Measurements from ENCODE around the gene NKD1.

The NKD1 gene

GRCh38 chr16:50634090-50634489 is 85.9 kb downstream of the NKD1 start:
- no peak for DNase-seq

DNA sequence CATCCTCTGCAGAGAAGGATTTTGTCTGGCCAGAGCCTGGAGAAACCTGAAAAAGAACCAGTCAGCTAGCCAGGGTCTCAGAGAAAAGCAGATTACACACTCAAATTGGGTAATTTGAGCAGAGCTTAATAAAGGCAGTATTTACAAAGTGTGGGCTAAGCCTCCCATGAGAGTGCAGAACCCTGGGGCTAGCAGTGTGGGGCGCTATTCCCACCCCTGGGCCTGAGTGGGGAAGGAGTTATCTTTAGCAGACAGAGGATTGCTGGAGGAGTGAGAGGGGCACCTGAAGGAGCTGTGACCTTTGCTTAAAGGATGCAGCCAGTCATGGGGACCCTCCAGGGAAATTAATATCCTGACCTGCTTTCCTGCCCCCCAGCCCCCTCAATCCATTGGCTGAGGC is 86.8 kb downstream of the NKD1 start:
- no peak for DNase-seq

DNA sequence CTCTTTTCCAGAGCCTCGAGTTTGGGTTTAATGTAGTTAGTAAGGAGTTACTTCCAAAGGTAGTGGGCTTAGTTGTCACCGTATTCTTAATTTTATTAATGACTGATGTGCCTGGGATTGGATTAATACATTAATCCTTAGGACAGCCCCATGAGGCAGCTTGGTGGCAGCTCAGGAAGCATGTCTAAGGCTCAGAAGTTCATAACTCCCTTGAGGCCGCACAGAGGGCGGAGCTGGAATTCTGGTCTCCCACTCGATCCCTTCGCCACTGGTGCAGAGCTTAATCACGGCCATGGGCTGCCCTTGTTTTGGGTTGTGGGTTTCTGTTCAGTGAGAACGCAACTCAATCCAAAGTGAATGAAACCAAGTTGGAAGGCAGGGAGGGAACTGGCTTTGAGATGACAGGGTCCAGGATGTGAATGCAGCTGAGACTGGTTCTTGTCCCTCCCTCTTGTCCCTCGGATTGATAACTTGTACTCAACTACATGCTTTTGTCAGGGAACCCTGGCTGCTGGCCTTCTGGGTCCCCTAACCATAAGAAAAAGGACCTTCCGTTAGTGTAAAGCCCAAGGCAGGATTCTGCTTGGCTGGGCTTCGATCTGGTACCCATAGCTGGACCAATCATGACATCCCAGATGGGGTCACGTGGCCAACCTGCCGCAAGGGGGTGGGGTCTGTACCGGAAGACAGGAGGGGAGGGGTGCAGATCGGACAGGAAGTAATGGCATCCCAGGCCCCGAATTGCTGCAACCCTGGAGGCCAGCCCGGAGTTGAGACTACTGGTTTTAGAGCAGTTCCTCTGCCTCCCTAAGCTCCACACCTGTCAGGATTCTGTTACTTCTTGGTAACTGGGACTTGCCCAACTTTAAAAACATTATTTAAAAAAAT is 87.6 kb downstream of the NKD1 start:
- no peak for DNase-seq

DNA sequence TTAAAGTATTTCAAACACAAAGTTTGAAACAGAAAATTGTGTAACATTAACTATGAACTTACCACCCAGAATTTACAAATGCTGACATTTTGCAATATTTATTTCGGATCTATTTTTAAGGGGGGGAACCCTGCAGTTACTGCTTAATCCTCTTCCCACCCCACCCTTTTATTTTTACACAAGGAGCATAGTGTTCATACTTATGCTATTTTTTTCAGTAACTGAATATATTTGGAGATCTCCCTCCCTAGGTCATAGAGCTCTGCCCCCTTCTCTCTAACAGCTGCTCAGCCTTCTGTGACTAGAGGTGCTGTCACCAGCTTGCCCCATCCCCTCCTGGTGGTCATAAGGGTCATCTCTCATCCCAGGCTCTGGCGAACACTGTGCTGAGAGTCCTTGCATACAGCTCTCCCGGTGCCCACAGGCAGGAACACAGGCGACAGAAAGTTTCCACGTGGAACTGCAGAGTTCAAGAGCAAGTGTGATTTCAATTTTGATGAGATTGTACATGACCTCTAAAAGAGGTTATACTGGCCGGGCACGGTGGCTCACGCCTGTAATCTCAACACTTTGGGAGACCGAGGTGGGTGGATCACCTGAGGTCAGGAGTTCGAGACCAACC is 88.7 kb downstream of the NKD1 start:
- no peak for DNase-seq

DNA sequence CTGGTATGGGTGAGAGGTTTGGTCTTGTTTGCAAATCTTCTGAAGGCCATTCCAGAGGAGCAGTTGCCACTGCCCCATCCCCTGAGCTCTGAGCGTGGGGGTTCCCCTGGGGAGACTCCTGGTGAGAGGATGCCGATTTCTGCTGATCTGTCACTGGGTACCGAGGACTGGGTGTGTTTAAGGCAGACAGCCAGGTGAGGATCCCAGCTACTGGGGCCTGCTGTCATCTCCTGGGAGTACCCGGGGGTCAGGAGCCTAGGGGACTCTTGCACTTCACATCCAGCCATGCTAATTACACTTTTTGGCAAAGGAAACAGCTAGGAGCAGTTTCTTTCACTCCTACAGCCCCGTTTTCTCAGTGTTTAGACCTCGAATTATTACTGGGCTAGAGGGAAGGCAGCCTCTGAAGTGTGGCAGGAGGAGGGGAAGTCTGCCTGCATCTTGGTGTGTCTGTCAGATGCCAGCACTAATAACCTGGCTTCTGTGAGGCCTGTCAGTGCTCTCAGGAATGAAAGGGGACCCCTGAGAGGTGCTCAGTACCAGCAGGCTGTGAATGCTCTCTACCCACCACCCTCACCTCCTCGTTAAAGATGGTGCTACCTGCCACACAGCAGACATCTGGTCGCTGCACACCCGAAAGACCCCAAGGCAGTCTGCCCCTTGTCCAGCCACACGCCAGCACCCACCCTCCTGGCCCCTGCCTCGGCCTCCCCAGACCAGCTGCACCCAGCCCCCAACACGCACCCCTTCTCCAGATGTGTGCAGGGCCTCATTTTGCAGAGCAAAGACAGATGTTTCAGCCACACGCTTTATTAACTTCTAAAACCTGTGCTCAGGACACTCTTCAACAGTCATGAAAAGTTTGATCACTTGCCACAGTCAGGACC is 89.8 kb downstream of the NKD1 start:
- no peak for DNase-seq

GRCh38 chr16:50638816-50639670 is 90.8 kb downstream of the NKD1 start:
- no peak for DNase-seq

GRCh38 chr16:50640391-50640790 is 92.2 kb downstream of the NKD1 start:
- no peak for DNase-seq

GRCh38 chr16:50640919-50641817 is 93.0 kb downstream of the NKD1 start:
- no peak for DNase-seq

DNA sequence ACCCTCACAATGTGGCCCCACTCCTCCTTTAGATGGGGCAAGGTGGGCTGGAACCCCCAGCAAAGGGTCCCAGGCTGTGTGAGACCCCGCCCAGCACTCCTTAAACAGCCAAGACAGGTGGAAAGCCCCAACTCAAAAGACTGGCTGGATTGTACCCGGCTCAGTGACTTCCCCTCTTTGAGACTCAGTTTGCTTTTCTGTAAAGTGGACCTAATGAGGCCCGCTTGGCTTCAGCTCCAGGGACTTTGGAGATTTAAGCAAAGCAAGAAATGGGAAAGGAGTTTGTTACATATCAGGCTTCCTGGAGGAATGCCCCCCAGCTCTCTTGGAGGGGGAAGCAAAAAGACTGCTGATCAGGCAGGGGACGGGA is 93.6 kb downstream of the NKD1 start:
- no peak for DNase-seq

- no peak for DNase-seq
Measured at GRCh38 chr16:50642349-50642748, 94.2 kb downstream of the NKD1 start.

DNA sequence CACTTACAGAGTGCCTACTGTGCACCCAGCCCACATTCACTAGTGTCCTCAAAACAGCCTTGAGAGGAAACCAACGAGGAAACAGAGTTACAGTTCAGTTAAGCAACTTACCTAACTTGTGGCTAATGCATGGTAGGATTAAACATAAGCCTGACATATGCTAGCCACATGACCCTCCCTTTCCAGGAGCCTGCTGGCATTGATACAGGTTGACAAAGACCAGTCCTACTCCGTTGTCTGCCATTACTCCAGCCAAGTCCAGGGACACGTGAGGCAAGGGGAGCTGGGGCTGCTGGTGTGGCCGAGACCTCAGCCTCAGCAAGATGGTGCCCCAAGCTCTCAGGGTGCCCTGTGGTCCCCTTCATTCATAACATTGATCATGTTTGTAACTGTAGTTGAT is 95.0 kb downstream of the NKD1 start:
- no peak for DNase-seq

GRCh38 chr16:50644245-50644644 is 96.0 kb downstream of the NKD1 start:
- no peak for DNase-seq

DNA sequence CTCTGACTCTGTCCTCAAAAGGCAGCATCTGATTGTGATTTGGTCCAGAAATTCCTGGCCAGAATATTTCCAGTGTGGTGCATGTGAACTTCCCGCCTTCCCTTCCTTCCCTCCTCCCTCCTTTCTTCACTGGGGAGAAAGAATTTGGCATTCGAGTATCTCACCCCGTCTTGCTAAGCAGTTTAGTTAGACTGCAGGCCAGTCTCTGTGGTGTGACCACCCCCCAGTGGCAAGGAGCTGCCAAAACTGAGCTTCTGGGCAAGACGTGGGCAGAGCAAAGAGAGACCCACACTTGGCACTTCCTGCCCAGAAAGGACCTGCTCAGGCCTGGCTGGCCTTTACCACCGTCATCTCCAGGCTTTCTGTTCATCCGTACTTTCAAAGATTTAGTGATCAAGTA is 96.5 kb downstream of the NKD1 start:
- no peak for DNase-seq

- no peak for DNase-seq
Measured at GRCh38 chr16:50645563-50646220, 97.5 kb downstream of the NKD1 start.

GRCh38 chr16:50646345-50646744 is 98.1 kb downstream of the NKD1 start:
- no peak for DNase-seq

DNA sequence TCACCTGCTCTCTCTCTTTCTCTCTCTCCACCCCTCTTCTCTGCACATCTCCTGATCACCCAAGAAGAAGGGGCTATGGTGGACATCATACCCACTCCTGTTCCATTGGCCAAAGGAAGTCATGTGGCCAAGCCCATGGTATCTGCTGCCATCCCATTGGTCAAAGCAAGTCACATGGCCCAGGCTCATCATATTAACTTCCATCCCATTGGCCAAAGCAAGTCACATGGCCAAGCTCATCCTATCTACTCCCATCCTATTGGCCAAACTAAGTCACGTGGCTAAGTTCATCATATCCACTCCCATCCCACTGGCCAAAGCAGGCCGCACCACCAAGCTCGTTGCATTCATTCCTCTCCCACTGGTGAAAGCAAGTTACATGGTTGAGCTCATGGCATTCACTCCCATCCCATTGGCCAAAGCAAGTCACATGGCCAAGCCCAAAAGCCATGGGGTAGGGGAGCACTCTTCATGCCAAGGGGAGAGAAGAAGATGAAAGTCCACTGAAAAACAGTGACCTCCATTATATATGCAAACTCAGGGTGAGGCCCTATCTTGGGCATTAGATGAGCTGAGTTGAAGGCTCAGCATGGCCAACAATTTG is 103.7 kb downstream of the NKD1 start:
- no peak for DNase-seq

DNA sequence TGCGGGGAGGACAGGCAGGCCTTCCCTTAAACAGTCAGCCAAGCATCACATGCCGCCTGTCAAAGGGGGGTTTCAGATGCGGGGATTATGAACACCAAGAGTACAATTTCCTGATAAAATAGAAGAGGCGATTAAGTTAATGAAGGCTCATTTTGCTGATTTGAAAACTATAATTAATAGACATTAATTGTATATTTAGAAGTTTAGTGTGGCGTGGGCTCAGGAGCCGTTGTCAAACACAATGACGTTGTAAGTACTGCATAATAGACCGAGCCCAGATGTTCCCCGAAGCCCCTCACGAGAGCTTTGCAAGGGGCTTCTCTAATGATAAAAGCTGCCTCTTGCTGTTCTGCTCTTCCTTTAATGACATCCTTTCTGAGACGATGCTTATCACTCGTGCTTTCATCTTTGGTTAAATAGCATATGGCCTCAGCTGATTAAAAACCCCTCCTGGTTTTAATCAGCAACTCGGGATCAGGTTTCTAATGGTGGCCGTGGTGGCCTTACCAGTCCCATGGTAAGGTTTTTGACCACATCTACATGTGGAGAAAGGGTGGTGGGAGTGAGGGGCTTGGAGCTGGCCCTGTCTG is 104.7 kb downstream of the NKD1 start:
- DNase-seq: no peak

GRCh38 chr16:50653633-50654519 is 105.7 kb downstream of the NKD1 start:
- DNase-seq: no peak

DNA sequence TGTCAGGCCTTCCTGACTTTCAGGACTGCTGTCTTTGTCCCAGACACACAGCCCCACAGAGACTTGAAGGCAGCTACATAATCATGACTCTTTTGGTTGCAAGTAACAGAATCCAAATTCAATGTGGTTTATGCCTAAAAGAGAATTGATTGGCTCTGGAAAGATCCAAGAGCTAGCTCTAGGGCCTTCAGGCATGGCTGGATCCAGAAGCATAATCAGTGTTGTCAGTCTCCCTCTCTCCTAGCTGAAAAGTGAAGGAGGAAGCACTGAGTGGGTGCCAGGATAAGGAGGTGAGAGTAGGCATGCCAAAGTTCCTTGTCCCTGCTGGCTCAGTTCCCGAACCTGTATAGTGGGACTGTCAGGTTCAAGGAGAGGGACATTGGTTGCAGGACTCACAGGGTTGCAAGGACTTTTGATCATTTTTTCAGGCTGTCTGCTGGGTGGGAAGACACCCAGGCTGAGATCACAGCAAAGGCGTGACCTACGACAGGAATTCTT is 107.4 kb downstream of the NKD1 start:
- DNase-seq: no peak

All from NCI-H226 (cell line).